HepG2 (cell line): ENCODE measurements around the gene DDIT4. TPM values are rescaled to one million over a fixed set of nuclear protein-coding genes. Genes with fewer than 3 reads are reported as not detected.
A peak's percentile ranks its signal among the peaks of the same experiment; 100 is the strongest.

Experiments
- CREBL2 ChIP-seq: sonication (generic); formaldehyde crosslinking; IDR thresholded peaks from 2 replicates; pipeline ENCODE4 v1.8.1; 2023; ENCODE audit warnings: missing genetic modification reagents, mild to moderate bottlenecking, borderline replicate concordance
- FOXK2 ChIP-seq: fragments of 450-650 bp; IDR thresholded peaks from 2 replicates; pipeline ENCODE4 v1.6.1; 2016
- HDAC1 ChIP-seq: sonication (generic); formaldehyde crosslinking; IDR thresholded peaks from 2 replicates; pipeline ENCODE4 v1.5.1; 2020; ENCODE audit warnings: mild to moderate bottlenecking, missing genetic modification reagents
- LBX2 ChIP-seq: sonication (generic); formaldehyde crosslinking; IDR thresholded peaks from 2 replicates; pipeline ENCODE4 v1.5.0; 2020; ENCODE audit warnings: missing genetic modification reagents, mild to moderate bottlenecking, borderline replicate concordance
- LCORL ChIP-seq, 2 experiments: fragments of 450-650 bp in 1 of 2; sonication (generic) in 1 of 2; formaldehyde crosslinking in 1 of 2; IDR thresholded peaks; 2 replicates each; pipeline versions ENCODE4 v1.5.0 to v1.6.1; 2017 to 2020; ENCODE audit warnings: antibody characterized with exemption in 1 of 2, missing genetic modification reagents in 1 of 2
- NBN ChIP-seq: fragments of 450-650 bp; conservative IDR thresholded peaks from 2 replicates; pipeline ENCODE4 v1.6.1; 2017
- PPARG ChIP-seq: conservative IDR thresholded peaks from 2 replicates; pipeline ENCODE4 v1.6.1; 2016; ENCODE audit warnings: missing biosample characterization, missing genetic modification reagents
- RAD21 ChIP-seq: fragments of 450-650 bp; formaldehyde crosslinking; IDR thresholded peaks from 2 replicates; pipeline ENCODE4 v1.5.0; 2020; ENCODE audit warnings: mild to moderate bottlenecking
- RBFOX2 ChIP-seq: fragments of 200-400 bp; formaldehyde crosslinking; IDR thresholded peaks from 2 replicates; pipeline ENCODE4 v1.6.1; 2017; ENCODE audit warnings: low read depth, mild to moderate bottlenecking, low read length
- RFX1 ChIP-seq: fragments of 450-650 bp; IDR thresholded peaks from 2 replicates; pipeline ENCODE4 v1.6.1; 2017
- SYNCRIP ChIP-seq: fragments of 200-400 bp; formaldehyde crosslinking; IDR thresholded peaks from 2 replicates; pipeline ENCODE4 v1.6.1; 2018; ENCODE audit warnings: mild to moderate bottlenecking, low read depth, low read length; ENCODE audit not compliant: insufficient read depth
- TEAD2 ChIP-seq: sonication (generic); formaldehyde crosslinking; IDR thresholded peaks from 2 replicates; pipeline ENCODE4 v1.9.0; 2021; ENCODE audit warnings: missing genetic modification reagents
- TRIM24 ChIP-seq: sonication (generic); formaldehyde crosslinking; IDR thresholded peaks from 2 replicates; pipeline ENCODE4 v1.8.0; 2022; ENCODE audit warnings: mild to moderate bottlenecking, missing genetic modification reagents
- ZNF142 ChIP-seq: sonication (generic); formaldehyde crosslinking; IDR thresholded peaks from 2 replicates; pipeline ENCODE4 v1.4.0; 2020; ENCODE audit warnings: missing genetic modification reagents
- ZNF724P ChIP-seq: sonication (generic); formaldehyde crosslinking; IDR thresholded peaks from 2 replicates; pipeline ENCODE4 v1.8.0; 2022; ENCODE audit warnings: missing genetic modification reagents, borderline replicate concordance
- polyA plus RNA-seq, 8 experiments: library from polyadenylated mRNA; depleted of rRNA in 3 of 8; stranded (reverse) in 7 of 8; unstranded in 1 of 8; fragments of >200 nt; fragmentation: Illumina TruSeq in 4 of 8; extraction: Trizol in 4 of 8; gene quantifications; 2 replicates each; pipeline versions ENCODE4 v1.2.1 to v1.2.3, GENCODE V29; 2011 to 2016; ENCODE audit warnings: low read depth in 4 of 8, missing spikeins in 1 of 8, mixed read lengths in 1 of 8; ENCODE audit not compliant: insufficient read depth in 1 of 8
- total RNA-seq, 5 experiments: library from RNA; depleted of rRNA; stranded (reverse); fragments of >200 nt; fragmentation: Illumina TruSeq; extraction: Trizol; gene quantifications; 2 replicates each; pipeline ENCODE4 v1.2.3, GENCODE V29; 2016; ENCODE audit warnings: low read depth in 1 of 5
- TF ChIP-seq, protein P1 (sequence below): sonication (generic); formaldehyde crosslinking; IDR thresholded peaks from 2 replicates; pipeline ENCODE4 v1.4.0; 2020; ENCODE audit warnings: missing genetic modification reagents
- TF ChIP-seq, protein P2 (sequence below): sonication (generic); formaldehyde crosslinking; conservative IDR thresholded peaks from 2 replicates; pipeline ENCODE4 v1.4.0; 2020; ENCODE audit warnings: missing genetic modification reagents
- TF ChIP-seq, protein P3 (sequence below): sonication (generic); formaldehyde crosslinking; IDR thresholded peaks from 2 replicates; pipeline ENCODE4 v1.4.0; 2020; ENCODE audit warnings: mild to moderate bottlenecking, missing genetic modification reagents

Gene DDIT4
- total and polyA plus RNA-seq, 2 of the 13 experiments (the other 11 are each of a cell fraction or from before 2014, with no cell fraction given), result 35.6 to 40.7 TPM

DNA sequence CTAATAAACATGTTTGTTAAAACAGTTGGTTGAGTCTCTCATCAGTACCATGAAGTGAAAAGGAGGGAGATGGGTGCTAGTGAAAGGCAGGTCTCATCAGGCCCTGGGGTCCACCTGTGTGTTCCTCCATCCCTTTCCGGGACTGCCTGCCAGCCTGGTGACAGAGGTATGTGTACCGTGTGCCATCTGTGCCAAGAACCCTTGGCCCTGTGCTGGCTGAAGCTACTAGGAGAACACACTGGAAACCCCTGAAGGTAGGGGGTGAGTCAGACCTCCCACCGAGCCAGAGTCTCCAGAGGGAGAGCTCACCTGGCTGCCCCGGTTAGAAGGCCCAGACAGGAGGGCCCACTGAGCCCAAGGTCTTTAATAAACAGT lies 2.3 kb downstream of the DDIT4 start (continued):
- no peak for TF ChIP-seq PPARG
- no peak for TF ChIP-seq RFX1
- TF ChIP-seq TEAD2 (CRISPR knock-in tag), result no peak
- TF ChIP-seq LBX2, result 0 out of 2 replicates have a peak, but pooled peaks have one; percentile 32
- TF ChIP-seq TRIM24 (CRISPR knock-in tag), result no peak
- no peak; the same call in 1 of the 2 replicates for TF ChIP-seq RAD21 (CRISPR knock-in tag)
- no peak for TF ChIP-seq SYNCRIP
- TF ChIP-seq ZNF724P (CRISPR knock-in tag), result 0 out of 2 replicates have a peak, but pooled peaks have one; percentile 39
- TF ChIP-seq, protein P1, sequence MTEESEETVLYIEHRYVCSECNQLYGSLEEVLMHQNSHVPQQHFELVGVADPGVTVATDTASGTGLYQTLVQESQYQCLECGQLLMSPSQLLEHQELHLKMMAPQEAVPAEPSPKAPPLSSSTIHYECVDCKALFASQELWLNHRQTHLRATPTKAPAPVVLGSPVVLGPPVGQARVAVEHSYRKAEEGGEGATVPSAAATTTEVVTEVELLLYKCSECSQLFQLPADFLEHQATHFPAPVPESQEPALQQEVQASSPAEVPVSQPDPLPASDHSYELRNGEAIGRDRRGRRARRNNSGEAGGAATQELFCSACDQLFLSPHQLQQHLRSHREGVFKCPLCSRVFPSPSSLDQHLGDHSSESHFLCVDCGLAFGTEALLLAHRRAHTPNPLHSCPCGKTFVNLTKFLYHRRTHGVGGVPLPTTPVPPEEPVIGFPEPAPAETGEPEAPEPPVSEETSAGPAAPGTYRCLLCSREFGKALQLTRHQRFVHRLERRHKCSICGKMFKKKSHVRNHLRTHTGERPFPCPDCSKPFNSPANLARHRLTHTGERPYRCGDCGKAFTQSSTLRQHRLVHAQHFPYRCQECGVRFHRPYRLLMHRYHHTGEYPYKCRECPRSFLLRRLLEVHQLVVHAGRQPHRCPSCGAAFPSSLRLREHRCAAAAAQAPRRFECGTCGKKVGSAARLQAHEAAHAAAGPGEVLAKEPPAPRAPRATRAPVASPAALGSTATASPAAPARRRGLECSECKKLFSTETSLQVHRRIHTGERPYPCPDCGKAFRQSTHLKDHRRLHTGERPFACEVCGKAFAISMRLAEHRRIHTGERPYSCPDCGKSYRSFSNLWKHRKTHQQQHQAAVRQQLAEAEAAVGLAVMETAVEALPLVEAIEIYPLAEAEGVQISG (CRISPR knock-in tag), result no peak; the same call in 1 of the 2 replicates
- 0 out of 2 replicates have a peak, but pooled peaks have one; percentile 8 for TF ChIP-seq CREBL2 (CRISPR knock-in tag)
- TF ChIP-seq ZNF142, result peak; percentile 20; the same call in 1 of the 2 replicates
- TF ChIP-seq FOXK2, result no peak
- TF ChIP-seq HDAC1 (CRISPR knock-in tag), result 0 out of 2 replicates have a peak, but pooled peaks have one; percentile 28
- TF ChIP-seq, protein P2, sequence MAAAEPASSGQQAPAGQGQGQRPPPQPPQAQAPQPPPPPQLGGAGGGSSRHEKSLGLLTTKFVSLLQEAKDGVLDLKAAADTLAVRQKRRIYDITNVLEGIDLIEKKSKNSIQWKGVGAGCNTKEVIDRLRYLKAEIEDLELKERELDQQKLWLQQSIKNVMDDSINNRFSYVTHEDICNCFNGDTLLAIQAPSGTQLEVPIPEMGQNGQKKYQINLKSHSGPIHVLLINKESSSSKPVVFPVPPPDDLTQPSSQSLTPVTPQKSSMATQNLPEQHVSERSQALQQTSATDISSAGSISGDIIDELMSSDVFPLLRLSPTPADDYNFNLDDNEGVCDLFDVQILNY (CRISPR knock-in tag), result no peak
- no peak for TF ChIP-seq NBN
- TF ChIP-seq RBFOX2, result peak; percentile 77
- TF ChIP-seq, protein P3, sequence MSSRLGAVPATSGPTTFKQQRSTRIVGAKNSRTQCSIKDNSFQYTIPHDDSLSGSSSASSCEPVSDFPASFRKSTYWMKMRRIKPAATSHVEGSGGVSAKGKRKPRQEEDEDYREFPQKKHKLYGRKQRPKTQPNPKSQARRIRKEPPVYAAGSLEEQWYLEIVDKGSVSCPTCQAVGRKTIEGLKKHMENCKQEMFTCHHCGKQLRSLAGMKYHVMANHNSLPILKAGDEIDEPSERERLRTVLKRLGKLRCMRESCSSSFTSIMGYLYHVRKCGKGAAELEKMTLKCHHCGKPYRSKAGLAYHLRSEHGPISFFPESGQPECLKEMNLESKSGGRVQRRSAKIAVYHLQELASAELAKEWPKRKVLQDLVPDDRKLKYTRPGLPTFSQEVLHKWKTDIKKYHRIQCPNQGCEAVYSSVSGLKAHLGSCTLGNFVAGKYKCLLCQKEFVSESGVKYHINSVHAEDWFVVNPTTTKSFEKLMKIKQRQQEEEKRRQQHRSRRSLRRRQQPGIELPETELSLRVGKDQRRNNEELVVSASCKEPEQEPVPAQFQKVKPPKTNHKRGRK, result no peak
- TF ChIP-seq LCORL (IDR thresholded peaks at IDR 0.05), result no peak
- TF ChIP-seq LCORL (CRISPR knock-in tag; IDR thresholded peaks at IDR 0.05), result no peak
